ENCODE data around the gene TNKS1BP1.

The TNKS1BP1 gene

GRCh38 chr11:57323855-57324153 lies 948 bp downstream of the TNKS1BP1 start:
- Histone ChIP-seq H3K27me3 (ENCODE audit: insufficient read depth, low read depth) (no peaks in the 10 kb centered on the region), H3K4me1 (ENCODE audit: low read depth, poor library complexity, severe bottlenecking) (peaks cover 49% of the 10 kb centered on the region), H2AFZ (ENCODE audit: low read depth) (peak overlapping the region; percentile 4; the same call in 1 of the 2 replicates), H3K9ac (peak overlapping the region; percentile 65), H3K27ac (no peak overlapping the region), H3K36me3 (ENCODE audit: insufficient read depth) (peaks cover 3% of the 10 kb centered on the region; the same call in 1 of the 2 replicates), H4K20me1 (ENCODE audit: insufficient read depth) (no peaks in the 10 kb centered on the region), H3K4me3 (IDR thresholded peaks at IDR 0.05; ENCODE audit: insufficient read depth, low read depth, low read length) (no peak overlapping the region), H3K79me2 (ENCODE audit: insufficient read depth, low read depth) (peaks cover 12% of the 10 kb centered on the region; the same call in 1 of the 2 replicates), H3K4me2 (peak overlapping the region; percentile 84)
- no peak for TF ChIP-seq CTCF (conservative IDR thresholded peaks at IDR 0.05; ENCODE audit: low read depth, low read length)

GRCh38 chr11:57323167-57323854 lies 1.4 kb downstream of the TNKS1BP1 start:
- Histone ChIP-seq H3K79me2 (ENCODE audit: insufficient read depth, low read depth) (peaks cover 12% of the 10 kb centered on the region; the same call in 1 of the 2 replicates), H3K9ac (peak overlapping the region; percentile 65; the same call in 1 of the 2 replicates), H3K4me1 (ENCODE audit: low read depth, poor library complexity, severe bottlenecking) (peaks cover 46% of the 10 kb centered on the region), H3K27me3 (ENCODE audit: insufficient read depth, low read depth) (no peaks in the 10 kb centered on the region), H2AFZ (ENCODE audit: low read depth) (no peak overlapping the region), H3K27ac (no peak overlapping the region), H4K20me1 (ENCODE audit: insufficient read depth) (no peaks in the 10 kb centered on the region), H3K4me3 (IDR thresholded peaks at IDR 0.05; ENCODE audit: insufficient read depth, low read depth, low read length) (no peak overlapping the region), H3K4me2 (peak overlapping the region; percentile 84), H3K36me3 (ENCODE audit: insufficient read depth) (peaks cover 3% of the 10 kb centered on the region; the same call in 1 of the 2 replicates)
- no peak for TF ChIP-seq CTCF (conservative IDR thresholded peaks at IDR 0.05; ENCODE audit: low read depth, low read length)

- TF ChIP-seq CTCF (conservative IDR thresholded peaks at IDR 0.05; ENCODE audit: low read depth, low read length), result no peak
- peaks cover 12% of the 10 kb centered on the region; the same call in 1 of the 2 replicates for H3K79me2 ChIP-seq (ENCODE audit: insufficient read depth, low read depth)
- no peak overlapping the region for H3K4me3 ChIP-seq (IDR thresholded peaks at IDR 0.05; ENCODE audit: insufficient read depth, low read depth, low read length)
- H3K36me3 ChIP-seq (ENCODE audit: insufficient read depth), result peaks cover 3% of the 10 kb centered on the region; the same call in 1 of the 2 replicates
- no peaks in the 10 kb centered on the region for H4K20me1 ChIP-seq (ENCODE audit: insufficient read depth)
- no peak overlapping the region for H3K9ac ChIP-seq
- H3K27me3 ChIP-seq (ENCODE audit: insufficient read depth, low read depth), result no peaks in the 10 kb centered on the region
- no peak overlapping the region for H3K27ac ChIP-seq
- H2AFZ ChIP-seq (ENCODE audit: low read depth), result no peak overlapping the region
- H3K4me2 ChIP-seq, result peak overlapping the region; percentile 6; the same call in 1 of the 2 replicates
- peaks cover 41% of the 10 kb centered on the region for H3K4me1 ChIP-seq (ENCODE audit: low read depth, poor library complexity, severe bottlenecking)
These were observed 2.2 kb downstream of the TNKS1BP1 start for GRCh38 chr11:57322256-57323166.

GRCh38 chr11:57321388-57322255 lies 3.1 kb downstream of the TNKS1BP1 start:
- Histone ChIP-seq H3K4me2 (no peak overlapping the region), H3K4me1 (ENCODE audit: low read depth, poor library complexity, severe bottlenecking) (peaks cover 33% of the 10 kb centered on the region), H3K79me2 (ENCODE audit: insufficient read depth, low read depth) (peaks cover 12% of the 10 kb centered on the region; the same call in 1 of the 2 replicates), H3K27me3 (ENCODE audit: insufficient read depth, low read depth) (no peaks in the 10 kb centered on the region), H4K20me1 (ENCODE audit: insufficient read depth) (no peaks in the 10 kb centered on the region), H3K27ac (no peak overlapping the region), H3K9ac (no peak overlapping the region), H2AFZ (ENCODE audit: low read depth) (no peak overlapping the region), H3K4me3 (IDR thresholded peaks at IDR 0.05; ENCODE audit: insufficient read depth, low read depth, low read length) (no peak overlapping the region), H3K36me3 (ENCODE audit: insufficient read depth) (peaks cover 1% of the 10 kb centered on the region; the same call in 1 of the 2 replicates)
- no peak for TF ChIP-seq CTCF (conservative IDR thresholded peaks at IDR 0.05; ENCODE audit: low read depth, low read length)
